ENCODE results near the gene PHLDB3.
"Not testable (repeated sequence)": the region's sequence is repeated elsewhere in the genome, so short reads cannot be mapped to it uniquely, and the experiment has no call there.

The PHLDB3 gene

DNA sequence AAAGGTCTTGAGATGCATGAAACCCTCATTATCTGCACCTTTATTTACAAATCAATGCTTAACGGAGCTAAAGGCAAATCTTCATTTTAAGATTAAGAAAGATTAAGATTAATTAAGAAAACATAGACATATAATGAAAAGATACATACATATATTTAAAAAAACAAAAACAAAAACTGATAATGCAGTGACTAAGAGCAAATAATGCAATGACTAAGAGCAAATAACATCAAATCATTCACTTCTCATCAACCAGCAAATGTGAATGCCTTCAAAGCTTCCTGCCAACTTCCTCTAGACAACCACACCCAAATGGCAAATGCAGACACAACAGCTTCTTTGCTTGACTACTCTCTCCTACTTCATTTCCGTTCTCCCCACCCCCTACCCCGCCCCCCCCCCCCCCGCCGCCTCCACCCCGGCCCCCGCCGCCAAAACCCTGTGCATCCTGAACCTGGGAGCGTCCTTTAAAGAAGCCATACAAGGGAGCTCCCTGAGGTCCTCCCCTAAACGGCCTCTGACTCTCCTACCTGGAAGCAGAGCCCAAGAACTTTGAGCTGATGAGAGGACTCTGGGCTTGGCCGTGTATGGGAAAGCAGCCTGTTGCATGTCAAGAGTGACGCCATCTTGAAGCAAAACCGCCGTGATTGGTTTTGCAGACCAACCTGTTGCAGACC, 65.4 kb downstream of the PHLDB3 start:
- peak; percentile 87 for DNase-seq

DNA sequence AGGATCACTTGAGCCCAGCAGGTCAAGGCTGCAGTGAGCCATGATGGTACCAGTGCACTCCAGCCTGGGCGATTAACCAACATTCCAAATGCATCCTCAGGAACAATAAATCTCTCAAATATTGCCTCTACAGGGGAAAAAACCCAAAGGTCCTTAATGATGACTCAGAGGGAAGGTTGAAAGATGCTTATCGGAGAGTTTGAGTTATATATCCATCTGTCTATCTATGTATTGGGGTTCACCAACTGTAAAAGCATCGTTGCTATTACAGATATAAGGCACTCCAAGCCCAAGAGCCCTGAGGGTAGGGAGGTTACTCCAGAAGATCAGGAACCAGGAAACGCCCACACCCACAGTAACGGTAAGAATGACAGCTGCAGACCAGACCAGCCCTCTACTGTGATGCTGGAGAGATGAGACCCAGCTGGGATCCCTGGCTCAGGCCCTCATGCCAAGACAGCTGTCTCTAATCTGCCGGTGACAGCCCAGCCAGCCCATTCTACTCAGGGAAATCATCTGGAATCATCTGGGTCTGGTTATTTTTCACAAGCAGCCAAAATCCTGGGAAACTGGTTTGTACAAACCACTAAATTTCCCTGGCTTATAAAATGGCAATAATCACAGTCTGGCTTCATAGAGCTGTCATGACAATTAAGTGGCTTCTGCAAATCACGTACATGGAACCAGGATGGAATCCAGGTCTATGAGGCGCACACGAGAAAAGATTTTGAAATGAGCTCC, 66.1 kb downstream of the PHLDB3 start:
- no peak for DNase-seq

DNA sequence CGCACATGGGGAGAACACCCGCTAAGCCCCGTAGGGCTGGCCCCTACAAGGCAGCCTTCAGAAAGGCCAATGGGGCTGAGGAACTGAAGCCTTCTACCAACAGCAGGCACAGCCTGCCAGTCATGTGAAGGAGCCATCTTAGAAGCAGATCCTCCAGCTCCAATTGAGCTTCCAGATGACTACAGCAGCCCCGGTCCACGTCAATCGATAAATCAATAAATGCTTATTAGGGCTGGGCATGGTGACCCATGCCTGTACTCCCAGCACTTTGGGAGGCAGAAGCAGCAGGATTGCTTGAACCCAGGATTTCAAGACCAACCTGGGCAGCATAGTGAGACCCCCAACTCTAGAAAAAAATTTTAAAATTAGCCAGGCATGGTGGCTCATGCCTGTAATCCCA, 66.8 kb downstream of the PHLDB3 start:
- DNase-seq = no peak

DNA sequence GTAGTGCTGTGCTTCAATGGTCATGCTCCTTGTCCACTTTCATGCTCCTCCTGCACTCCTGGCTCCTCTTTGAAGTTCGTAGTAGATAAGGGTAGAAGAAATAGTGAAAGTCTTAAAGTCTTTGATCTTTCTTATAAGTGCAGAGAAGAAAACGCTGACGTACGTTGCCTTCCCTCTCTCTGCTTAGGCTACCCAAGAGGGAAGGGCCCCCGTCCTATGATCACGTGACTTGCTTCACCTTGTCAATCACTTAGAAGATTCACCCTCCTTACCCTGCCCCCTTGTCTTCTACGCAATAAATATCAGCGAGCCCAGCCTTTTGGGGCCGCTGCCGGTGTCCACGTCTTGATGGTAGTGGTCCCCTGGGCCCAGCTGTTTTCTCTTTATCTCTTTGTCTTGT, 67.3 kb downstream of the PHLDB3 start:
- not testable (repeated sequence) for DNase-seq

DNA sequence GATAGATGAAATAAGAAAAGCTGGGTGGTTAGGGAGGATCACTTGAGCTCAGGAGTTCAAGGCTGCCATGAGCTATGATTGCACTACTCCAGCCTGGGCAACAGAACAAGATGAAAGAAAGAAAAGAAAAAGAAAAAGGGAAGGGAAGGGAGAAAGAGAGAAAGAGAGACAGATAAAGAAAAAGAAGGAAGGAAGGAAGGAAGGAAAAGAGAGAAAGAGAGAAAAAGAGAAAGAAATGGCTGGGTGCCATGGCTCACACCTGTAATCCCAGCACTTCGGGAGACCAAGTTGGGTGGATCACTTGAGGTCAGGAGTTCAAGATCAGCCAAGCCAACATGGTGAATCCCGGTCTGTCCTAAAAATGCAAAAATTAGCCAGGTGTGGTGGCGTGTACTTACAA, 68.8 kb downstream of the PHLDB3 start:
- DNase-seq = no peak

DNA sequence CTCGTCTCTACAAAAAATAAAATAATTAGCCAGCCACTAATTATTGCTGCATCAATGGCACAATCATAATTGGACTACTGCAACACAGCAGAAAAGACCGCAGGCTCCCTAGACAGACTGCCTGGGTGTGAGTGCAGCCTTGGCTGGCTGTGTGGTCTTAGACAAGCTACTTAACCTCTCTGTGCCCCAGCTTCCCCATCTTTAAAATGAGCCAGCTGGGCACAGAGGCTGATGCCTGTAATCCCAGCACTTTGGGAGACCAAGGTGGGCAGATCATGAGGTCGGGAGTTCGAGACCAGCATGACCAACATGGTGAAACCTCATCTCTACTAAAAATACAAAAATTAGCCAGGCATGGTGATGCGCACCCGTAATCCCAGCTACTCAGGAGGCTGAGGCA, 70.9 kb downstream of the PHLDB3 start:
- DNase-seq = no peak

DNA sequence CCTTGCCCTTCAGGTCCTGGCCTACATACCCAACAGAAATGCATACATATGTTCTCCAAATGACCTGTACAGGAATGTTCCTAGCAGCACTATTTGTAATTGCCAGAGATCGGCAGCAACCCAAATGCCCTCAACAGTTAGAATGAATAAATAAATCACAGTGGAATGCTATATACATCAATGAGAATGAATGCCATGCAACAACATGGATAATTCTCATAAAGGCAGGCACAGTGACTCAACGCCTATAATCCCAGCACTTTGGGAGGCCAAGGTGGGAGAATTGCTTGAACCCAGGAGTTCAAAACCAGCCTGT, 71.2 kb downstream of the PHLDB3 start:
- DNase-seq = no peak

DNA sequence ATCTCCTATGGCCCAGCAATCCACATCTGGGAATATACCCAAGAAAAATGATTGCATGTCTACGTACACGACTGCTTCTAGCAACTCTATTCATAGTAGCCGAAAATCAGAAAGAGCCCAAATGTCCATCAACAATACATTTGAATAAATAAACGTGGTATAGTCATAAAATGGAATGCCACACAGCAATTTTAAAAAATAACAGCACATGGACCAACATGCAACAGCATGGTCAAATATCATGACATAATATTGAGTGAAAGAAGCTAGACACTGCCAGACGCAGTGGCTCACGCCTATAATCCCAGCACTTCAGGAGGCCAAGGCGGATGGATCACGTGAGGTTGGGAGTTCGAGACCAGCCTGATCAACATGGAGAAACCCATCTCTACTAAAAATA, 73.6 kb downstream of the PHLDB3 start:
- DNase-seq = no peak

DNA sequence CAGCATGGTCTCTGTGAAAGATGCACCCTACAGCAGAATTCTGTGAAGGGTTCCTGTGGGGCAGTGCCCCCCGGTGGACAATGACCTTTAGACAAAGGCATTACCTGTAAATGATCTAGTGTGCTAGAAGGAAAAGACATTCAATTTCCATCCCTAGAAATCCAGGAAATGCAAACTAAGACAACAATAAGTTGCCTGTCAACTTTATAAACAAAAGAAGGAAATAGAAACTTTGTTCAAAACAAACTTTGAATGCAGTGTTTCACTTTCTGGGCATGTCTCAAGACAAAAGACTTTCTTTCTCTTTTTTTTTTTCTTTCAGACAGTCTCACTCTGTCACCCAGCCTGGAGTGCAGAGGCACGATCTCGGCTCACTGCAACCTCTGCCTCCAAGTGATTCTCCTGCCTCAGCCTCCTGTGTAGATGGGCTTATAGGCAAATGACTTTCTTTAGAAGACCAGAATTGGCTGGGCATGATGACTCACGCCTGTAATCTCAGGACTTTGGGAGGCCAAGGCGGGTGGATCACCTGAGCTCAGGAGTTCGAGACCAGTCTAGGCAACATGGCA, 74.3 kb downstream of the PHLDB3 start:
- no peak for DNase-seq

DNA sequence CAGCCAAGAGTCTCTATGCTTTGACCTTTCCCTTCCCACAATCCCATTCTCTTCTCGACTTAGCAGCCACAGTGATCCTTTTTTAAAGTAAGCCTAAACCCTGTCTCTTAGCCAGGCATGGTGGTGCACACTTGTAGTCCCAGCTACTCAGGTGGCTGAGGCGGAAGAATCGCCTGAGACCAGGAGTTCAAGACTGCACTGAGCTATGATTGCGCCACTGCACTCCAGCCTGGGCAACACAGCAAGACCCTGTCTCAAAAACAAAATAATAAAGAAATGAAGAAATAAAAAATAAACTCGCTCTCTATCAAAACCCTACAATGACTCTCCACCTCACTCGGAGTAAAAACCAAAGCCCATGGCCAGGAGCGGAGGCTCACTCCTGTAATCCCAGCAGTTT, 75.2 kb downstream of the PHLDB3 start:
- DNase-seq = no peak

DNA sequence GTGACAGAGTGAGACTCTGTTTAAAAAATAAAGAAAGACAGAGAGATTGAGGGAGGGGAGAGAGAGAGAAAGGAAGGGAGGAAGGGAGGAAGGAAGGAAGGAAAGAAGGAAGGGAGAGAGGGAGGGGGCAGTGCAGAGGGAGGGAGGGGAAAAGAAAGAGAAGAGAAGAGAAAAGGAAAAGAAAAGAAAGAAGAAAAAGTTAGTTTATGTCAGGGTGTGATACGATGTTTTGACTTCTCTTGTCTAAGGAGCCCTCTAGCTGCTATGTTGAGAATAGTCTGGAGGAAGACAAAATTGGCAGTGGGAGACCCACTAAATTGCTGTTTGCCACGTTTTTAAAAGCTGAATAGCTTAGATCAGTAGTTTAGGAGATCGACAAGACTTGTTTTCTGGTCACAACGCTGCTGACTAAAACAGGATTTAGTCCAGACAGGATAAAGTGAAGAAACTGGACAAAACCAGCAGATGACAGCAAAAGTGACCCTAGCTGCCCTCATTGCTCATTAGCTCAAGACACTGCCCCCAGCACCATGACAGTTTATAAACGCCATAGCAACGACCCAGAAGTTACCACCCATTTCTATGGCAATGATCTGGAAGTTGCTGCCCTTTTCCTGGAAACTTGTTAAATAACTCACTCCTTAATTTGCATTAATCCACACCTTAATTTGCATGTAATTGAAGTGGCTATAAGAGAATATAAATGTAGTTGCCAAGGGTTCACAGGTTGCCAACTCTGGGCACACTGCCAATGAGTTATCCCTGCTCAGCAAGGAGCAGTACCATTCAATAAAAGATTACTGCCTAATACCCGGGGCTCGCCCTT, 78.8 kb downstream of the PHLDB3 start:
- DNase-seq = no peak
